HFF-Myc (cell line): ENCODE measurements around the gene YPEL2.

Source experiments
- DNase-seq: peaks from one replicate; pipeline ENCODE4 v3.0.0-alpha.2; 2011; ENCODE audit warnings: low read depth; ENCODE audit errors: extremely low read depth
- H3K4me3 ChIP-seq: replicated peaks from 2 replicates; pipeline ENCODE4 v1.5.1; 2011; ENCODE audit warnings: low read depth, mild to moderate bottlenecking, control low read depth, low read length
- TF ChIP-seq, protein P1 (sequence below): IDR thresholded peaks from 2 replicates; pipeline ENCODE4 v1.5.1; 2012; ENCODE audit warnings: mild to moderate bottlenecking, low read depth, low read length, control low read depth; ENCODE audit errors: missing control alignments

The YPEL2 gene

DNA sequence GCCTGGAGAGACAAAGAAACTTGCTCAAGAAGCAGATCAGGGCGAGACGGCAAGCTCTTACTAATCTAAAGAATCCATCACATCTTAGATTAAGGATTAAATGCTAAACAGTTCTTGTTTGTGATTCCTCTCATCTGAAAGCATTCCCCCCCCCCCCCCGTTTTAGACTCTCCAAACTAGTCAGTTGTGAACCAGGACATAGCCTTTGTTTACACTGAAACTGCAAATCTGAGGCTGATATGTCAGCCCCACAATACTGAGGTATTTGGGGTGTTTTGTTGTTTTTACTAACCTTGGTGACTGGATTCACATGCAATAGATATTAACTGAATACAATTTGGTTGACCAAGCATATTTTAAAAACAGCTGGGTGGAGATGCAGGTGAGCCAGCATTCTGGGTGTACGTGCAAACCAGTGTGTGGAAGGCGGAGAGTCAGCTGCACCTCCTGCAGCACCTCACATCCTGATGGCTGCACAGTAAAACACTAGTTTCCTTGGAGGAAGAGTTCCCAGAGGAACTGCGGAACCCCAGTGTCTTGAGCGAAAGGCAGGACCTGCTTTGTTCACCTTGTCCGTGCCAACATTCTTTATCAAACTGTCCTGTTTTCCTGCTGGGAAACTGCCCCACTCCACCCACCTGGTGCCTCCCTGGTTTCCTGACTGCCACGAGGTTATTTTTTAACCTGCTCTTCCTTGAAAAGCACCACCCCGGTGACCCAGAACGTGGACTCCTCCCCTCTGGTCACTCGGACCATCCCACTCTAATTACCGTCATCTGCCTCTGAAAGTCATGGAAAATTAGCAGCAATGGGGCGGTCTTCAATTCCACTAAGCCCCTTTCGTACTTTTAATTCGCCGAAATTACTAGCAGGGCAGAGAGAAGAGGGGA is 1.2 kb upstream of the YPEL2 start:
- H3K4me3 ChIP-seq = no peak overlapping the region
- no peak for DNase-seq
- TF ChIP-seq, protein P1, sequence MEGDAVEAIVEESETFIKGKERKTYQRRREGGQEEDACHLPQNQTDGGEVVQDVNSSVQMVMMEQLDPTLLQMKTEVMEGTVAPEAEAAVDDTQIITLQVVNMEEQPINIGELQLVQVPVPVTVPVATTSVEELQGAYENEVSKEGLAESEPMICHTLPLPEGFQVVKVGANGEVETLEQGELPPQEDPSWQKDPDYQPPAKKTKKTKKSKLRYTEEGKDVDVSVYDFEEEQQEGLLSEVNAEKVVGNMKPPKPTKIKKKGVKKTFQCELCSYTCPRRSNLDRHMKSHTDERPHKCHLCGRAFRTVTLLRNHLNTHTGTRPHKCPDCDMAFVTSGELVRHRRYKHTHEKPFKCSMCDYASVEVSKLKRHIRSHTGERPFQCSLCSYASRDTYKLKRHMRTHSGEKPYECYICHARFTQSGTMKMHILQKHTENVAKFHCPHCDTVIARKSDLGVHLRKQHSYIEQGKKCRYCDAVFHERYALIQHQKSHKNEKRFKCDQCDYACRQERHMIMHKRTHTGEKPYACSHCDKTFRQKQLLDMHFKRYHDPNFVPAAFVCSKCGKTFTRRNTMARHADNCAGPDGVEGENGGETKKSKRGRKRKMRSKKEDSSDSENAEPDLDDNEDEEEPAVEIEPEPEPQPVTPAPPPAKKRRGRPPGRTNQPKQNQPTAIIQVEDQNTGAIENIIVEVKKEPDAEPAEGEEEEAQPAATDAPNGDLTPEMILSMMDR = no peak

DNA sequence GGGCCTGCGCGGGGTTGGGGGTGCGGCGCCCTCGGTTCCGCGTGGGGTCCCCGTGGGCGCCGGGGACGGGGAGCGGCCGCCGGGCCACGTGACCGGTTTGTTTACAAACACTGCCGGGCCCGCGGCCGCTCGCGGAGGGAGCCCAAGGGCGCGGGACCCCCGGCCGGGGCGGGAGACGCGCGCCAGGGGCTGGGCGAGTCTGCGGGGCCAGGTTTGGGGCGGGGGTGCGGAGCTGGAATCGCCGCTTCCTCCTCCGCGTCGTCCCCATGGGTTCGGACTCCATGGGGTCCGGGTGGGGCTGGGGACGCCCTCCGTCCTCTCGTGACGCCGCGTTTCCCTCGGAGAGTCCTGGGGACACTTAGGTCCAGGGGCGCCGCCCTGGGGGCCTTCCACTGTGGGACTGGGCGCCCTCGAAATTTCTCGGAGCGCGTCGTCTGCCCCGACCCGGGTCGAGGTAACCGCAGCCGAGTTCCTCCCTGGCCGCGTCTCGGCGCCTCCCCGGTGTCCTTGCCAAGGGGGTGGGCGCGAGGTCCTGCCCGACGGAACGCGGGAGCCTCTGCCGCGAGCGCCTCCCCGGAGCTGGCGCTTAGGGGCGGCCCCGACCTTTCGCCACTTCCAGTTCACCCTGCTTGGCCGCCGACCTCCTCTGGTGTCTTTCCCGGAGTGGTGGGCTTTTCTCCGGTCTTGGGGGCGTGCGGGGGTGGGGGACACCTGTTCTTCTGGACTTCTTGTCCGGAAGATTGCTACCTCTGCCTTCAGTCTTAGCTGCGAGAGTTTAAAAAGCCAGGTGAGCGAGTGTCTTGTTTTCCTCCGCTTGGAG is 684 bp downstream of the YPEL2 start:
- no peak for DNase-seq
- TF ChIP-seq, protein P1 = no peak
- peak overlapping the region; percentile 69 for H3K4me3 ChIP-seq

DNA sequence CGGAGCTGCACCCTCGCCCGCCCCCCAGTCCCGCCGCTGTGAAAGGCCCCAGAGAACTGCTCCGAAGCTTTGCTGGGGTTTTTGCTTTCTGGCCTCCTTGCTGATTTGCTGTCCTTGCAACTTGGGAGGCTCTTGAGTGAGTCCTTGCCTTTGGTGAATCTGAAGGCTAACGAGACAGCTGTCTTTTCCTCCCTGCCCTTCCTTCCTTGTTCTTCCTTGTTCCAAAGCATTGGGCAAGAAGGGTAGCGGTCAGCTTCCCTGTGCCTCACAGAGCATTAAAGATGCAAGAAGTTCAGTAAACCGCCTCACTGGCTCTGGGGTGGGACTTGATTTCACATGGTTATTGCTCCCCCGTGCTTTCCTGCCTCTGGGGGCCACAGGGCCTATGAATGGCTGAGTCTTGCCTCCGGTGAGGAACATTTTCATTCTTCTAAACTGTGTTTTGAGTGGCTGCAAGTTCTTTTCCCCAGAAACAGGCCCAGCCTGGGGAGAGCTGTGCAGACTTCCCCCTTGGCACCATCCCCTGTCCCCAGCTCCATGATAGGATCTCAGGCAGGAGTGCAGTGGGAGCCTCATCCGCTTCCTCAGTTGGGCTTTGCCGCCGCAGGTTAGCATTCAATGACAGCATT is 1.4 kb downstream of the YPEL2 start:
- TF ChIP-seq, protein P1 = no peak
- peak overlapping the region; percentile 69 for H3K4me3 ChIP-seq
- no peak for DNase-seq

- TF ChIP-seq, protein P1 = no peak
- no peak for DNase-seq
- no peak overlapping the region for H3K4me3 ChIP-seq
Measured at GRCh38 chr17:59333836-59334235, 2.4 kb downstream of the YPEL2 start.

DNA sequence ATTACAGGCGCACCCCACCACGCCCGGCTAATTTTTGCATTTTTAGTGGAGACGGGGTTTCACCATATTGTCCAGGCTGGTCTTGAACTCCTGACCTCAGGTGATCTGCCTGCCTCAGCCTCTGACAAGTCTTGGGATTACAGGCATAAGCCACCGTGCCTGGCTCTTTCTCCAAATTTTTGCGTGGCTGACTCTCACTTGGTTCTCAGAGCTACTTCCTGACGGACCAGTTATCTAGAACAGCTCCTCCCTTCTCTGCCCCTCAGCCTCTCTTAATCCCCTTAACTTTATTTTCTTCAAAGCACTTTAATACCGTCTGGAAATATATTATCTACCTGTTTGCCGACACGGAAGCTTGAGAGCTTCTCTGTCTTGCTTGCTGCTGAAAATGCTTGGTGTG is 4.2 kb downstream of the YPEL2 start:
- H3K4me3 ChIP-seq = no peak overlapping the region
- DNase-seq = no peak
- TF ChIP-seq, protein P1 = no peak

GRCh38 chr17:59337741-59338299 is 6.4 kb downstream of the YPEL2 start:
- TF ChIP-seq, protein P1 = no peak
- DNase-seq = no peak

More at GRCh38 chr17:59337741-59338299, 6.4 kb downstream of the YPEL2 start:
- H3K4me3 ChIP-seq = no peak overlapping the region
